Cardiac ventricle fibroblast (primary cell): ENCODE results near the gene TMEM190. TPM values are rescaled to one million over a fixed set of nuclear protein-coding genes. Genes with fewer than 3 reads are reported as not detected.

Experiments
- total RNA-seq: library from RNA; depleted of rRNA; stranded (reverse); fragments of >200 nt; gene quantifications from 2 replicates; pipeline ENCODE4 v1.2.3, GENCODE V29; 2015

The TMEM190 gene
- not detected in 2 replicates for total RNA-seq

DNA sequence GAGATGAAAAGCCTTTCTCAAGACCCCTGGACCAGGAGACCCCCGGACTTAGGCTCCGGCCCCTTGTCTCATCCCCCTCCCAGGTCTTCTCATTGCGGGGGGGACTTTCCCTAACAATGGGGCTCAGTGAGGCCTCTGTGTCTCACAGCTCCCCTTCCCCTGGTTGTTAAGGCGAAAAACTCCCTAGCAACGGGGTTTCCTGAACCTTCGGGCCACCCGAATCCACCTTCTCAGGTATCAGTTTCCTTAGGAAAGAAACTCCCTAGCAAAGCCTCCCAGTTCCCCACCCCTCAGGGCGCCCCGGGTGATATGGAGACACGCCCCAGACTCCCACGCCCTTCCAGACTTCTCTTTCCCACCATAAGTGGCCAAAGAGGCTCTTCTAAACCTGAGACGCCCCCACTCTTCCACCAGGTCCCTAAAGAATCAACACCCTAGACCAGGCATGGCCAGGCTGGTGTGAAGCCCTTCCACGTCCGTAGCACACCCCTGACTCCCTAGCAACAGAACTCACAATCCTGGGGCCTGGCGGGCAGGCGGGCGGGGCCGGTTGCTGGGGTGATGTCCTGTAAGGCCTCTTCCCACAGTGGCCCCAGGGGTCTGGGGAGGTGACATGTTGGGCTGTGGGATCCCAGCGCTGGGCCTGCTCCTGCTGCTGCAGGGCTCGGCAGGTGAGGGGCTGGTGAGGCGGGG, at the start of gene TMEM190:
TMEM190 (plus strand) TSS at position 586 of the 693 bp plus-strand sequence; CDS start at position 614, 28 bp downstream.

GRCh38 chr19:55339105-55339888, 37.3 kb upstream of the TMEM190 start, which contains the start of gene KMT5C:
TSS of gene KMT5C (plus strand) at chr19:55339876. CDS start at chr19:55341937, 2,061 bp downstream.

GRCh38 chr19:55354698-55355212, 21.9 kb upstream of the TMEM190 start, which contains the start of gene COX6B2:
TSS of gene COX6B2 (minus strand) at chr19:55354719. CDS start at chr19:55354521, 198 bp downstream.

DNA sequence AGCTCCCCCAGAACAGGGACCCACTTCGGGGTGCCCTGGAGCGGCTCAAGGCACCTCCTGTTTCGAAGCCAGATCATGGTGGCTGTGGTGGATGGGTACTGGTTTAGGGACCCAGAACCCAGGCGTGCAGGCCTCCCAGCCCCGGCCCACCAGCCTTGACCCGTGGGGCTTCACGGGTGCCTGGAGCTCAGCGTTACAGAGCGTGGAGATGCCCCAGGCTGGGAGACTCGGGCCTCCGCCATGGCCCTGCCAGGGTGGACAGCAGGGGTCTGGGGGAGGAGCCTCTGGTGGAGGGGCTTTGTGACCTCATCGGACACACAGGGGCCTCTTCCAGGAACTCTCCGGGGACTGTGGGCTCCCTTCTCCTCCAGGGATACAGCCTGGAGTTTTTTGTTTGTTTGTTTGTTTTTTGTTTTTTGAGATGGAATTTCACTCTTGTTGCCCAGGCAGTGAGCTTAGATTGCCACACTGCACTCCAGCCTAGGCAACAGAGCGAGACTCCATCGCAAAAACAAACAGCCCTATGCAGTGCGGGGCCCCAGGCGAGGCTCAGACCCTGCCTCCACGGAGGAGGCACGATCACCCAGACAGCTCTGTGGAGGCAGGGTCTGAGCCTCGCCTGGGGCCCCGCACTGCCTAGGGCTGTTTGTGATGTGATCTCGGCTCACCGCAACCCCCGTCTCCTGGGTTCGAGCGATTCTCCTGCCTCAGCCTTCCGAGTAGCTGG, 13.5 kb upstream of the TMEM190 start, which contains the start of gene GARIN5B:
GARIN5B (minus strand) TSS at position 271 of the 727 bp plus-strand sequence; CDS start at position 77, 194 bp downstream.

DNA sequence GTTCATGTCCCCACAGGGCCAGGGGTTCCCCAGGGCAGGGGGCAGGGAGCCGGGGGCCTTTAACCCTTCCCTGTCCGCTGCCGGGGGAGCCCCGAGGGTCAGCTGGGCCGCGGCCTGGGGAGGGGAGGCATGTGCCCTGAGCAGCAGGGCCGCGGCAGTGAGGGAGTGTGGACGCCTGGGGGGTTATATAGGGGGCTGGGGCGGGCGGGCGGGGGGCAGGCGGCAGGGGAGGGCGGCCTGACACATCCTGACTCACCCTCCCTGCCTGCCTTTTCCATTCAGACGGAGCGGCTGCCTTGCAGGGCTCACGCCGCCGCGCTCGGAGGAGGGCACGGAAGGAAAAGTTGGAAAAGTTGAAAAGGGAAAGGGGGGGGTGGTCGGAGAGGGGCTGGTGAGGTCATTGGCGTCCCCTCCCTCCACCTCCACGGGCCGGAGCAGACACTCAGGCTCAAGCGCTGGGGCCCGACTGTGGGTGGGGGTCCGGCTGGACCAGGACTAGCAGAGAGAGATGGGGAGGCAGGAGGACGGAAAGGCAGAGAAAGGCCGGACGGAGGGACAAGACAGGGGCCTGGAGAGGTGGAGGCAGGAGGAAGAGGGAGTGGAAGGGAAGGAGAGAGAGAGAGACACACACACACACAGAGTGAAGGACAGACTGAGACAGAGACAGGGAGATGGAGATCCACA, 6.2 kb upstream of the TMEM190 start, which contains the start of gene IL11:
IL11 (minus strand) TSS at position 159 of the 684 bp plus-strand sequence; CDS start at position 6, 153 bp downstream.

DNA sequence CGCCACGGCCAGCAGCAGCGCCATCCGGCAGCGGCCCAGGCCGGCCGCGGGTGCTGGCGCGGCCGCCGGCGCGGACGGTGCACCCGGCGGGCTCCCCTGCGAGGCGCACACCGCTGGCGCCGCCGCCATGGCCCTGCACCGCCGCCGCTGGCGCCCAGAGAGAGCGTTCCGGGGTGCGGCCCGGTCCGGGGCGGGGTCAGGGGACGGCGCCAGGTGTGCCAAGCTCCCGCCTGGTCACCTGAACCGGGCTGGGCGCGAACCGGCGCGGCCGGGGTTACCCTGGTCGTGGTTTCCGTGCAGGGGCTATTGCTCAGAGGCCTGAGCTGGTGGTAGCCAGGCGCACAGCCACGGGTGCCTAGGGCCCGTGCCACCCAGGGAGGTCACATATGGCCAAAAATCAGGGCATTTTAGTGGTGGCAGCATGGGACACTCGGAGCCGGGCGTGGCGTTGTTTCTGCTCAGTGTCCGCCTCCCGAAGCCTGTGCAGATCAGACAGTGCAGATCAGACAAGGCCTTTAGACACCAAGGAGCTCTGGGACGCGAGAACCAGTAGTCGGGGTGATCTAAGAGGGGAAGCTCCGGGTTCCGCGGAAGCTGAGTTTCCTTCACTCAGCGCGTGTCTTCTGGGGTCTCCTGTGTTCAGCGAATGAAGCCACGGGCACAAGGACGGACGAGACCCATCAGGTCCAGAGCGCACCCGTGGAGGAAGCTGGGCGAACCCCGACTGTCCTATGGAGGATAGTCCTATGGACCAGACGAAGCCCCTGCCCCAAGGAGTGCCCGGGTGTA, 7.7 kb downstream of the TMEM190 start, which contains the start of gene TMEM238:
TMEM238 (minus strand) TSS at position 162 of the 789 bp plus-strand sequence; CDS start at position 129, 33 bp downstream.

GRCh38 chr19:55385724-55386492, 9.3 kb downstream of the TMEM190 start, which contains the start of gene RPL28:
TSS of gene RPL28 (plus strand) at chr19:55385932. CDS start at chr19:55386358, 426 bp downstream.

DNA sequence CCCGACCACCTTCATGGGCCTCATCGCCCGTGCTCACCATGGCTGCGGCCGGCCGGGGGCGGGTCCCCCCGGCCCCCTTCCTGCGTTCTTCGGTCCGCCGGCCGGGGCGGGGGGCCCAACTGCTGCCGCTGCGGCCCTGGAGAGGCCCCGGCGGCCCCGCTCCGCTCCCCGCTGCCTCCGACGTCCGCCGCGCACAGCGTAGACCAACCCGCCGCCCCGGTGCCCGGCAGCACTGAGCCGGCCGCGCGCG, 30.8 kb downstream of the TMEM190 start, which contains the start of gene UBE2S:
UBE2S (minus strand) TSS at position 239 of the 250 bp plus-strand sequence; CDS start at position 40, 199 bp downstream.

Other genes with a start within 250 kb of the TMEM190 start
- not detected in 2 replicates for gene TNNT1, start 227.6 kb upstream of the TMEM190 start, total RNA-seq
- gene TNNI3, start 219.1 kb upstream of the TMEM190 start, total RNA-seq = not detected in 2 replicates
- 0.34 TPM in 1 of 2 replicates, not detected in the other for gene DNAAF3, start 210.2 kb upstream of the TMEM190 start, total RNA-seq
- gene SYT5, start 196.5 kb upstream of the TMEM190 start, total RNA-seq = 0.25 TPM in 1 of 2 replicates, not detected in the other
- gene PTPRH, start 167.3 kb upstream of the TMEM190 start, total RNA-seq = 1.8 and 5.5 TPM in 2 replicates
- gene TMEM86B, start 148.1 kb upstream of the TMEM190 start, total RNA-seq = 0.44 and 0.73 TPM in 2 replicates
- 36.8 and 38.3 TPM in 2 replicates for gene PPP6R1, start 117.8 kb upstream of the TMEM190 start, total RNA-seq
- gene HSPBP1, start 96.7 kb upstream of the TMEM190 start, total RNA-seq = 23.6 and 31.0 TPM in 2 replicates
- 0.94 and 4.6 TPM in 2 replicates for gene BRSK1, start 92.8 kb upstream of the TMEM190 start, total RNA-seq
- not detected in 2 replicates for gene TMEM150B, start 51.5 kb upstream of the TMEM190 start, total RNA-seq
- 4.2 and 8.7 TPM in 2 replicates for gene KMT5C, start 37.0 kb upstream of the TMEM190 start, total RNA-seq
- not detected in 2 replicates for gene COX6B2, start 22.1 kb upstream of the TMEM190 start, total RNA-seq
- not detected in 2 replicates for gene GARIN5B, start 13.6 kb upstream of the TMEM190 start, total RNA-seq
- 0.15 and 0.31 TPM in 2 replicates for gene IL11, start 6.4 kb upstream of the TMEM190 start, total RNA-seq
- 0.19 and 0.83 TPM in 2 replicates for gene TMEM238, start 7.5 kb downstream of the TMEM190 start, total RNA-seq
- 656 and 731 TPM in 2 replicates for gene RPL28, start 9.1 kb downstream of the TMEM190 start, total RNA-seq
- 22.0 and 33.7 TPM in 2 replicates for gene UBE2S, start 31.0 kb downstream of the TMEM190 start, total RNA-seq
- not detected in 2 replicates for gene SHISA7, start 66.5 kb downstream of the TMEM190 start, total RNA-seq
- 84.9 and 94.9 TPM in 2 replicates for gene ISOC2, start 84.8 kb downstream of the TMEM190 start, total RNA-seq
- not detected in 2 replicates for gene C19orf85, start 87.9 kb downstream of the TMEM190 start, total RNA-seq
- gene ZNF628, start 99.8 kb downstream of the TMEM190 start, total RNA-seq = 5.8 and 8.5 TPM in 2 replicates
- gene NAT14, start 108.4 kb downstream of the TMEM190 start, total RNA-seq = 4.2 and 11.4 TPM in 2 replicates
- gene SSC5D, start 111.6 kb downstream of the TMEM190 start, total RNA-seq = 70.0 and 81.2 TPM in 2 replicates
- gene SBK2, start 160.3 kb downstream of the TMEM190 start, total RNA-seq = not detected in 2 replicates
- gene SBK3, start 168.7 kb downstream of the TMEM190 start, total RNA-seq = not detected in 2 replicates
- 6.3 and 6.6 TPM in 2 replicates for gene ZNF579, start 204.0 kb downstream of the TMEM190 start, total RNA-seq
- 4.9 and 7.0 TPM in 2 replicates for gene FIZ1, start 222.7 kb downstream of the TMEM190 start, total RNA-seq
- gene ZNF524, start 223.5 kb downstream of the TMEM190 start, total RNA-seq = 17.9 and 21.6 TPM in 2 replicates
- gene ZNF865, start 228.8 kb downstream of the TMEM190 start, total RNA-seq = 6.8 and 7.6 TPM in 2 replicates
- 2.1 and 4.0 TPM in 2 replicates for gene ZNF784, start 247.7 kb downstream of the TMEM190 start, total RNA-seq